HG02571 (cell line): ENCODE measurements around the gene SETBP1.
A peak's percentile ranks its signal among the peaks of the same experiment; 100 is the strongest.

ENCODE experiments used
- ATAC-seq: cut with Tn5 transposase; IDR thresholded peaks from one replicate; pipeline ENCODE4 v1.9.1; 2021; ENCODE audit warnings: mild to moderate bottlenecking, moderate library complexity; ENCODE audit not compliant: unreplicated experiment

The SETBP1 gene

DNA sequence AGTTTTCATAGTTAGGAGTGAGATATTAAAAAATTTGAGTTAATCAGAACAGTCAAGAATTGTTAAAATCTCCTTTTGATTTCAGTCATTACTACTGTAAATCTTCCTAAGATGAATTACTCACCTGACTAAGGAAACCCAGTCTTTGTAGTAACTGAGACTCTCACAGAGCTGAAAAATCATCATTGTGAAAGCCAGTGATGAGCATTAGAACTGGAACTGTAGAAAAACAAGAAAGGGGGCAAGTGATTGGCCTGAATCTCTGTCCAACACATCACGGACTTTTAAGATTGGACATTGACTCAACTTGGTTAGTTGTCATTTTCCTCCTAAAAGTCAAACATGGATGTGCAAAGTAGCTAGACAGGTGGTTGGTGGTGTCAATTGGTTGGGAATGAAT lies 21.9 kb downstream of the SETBP1 start:
- ATAC-seq, result no peak

DNA sequence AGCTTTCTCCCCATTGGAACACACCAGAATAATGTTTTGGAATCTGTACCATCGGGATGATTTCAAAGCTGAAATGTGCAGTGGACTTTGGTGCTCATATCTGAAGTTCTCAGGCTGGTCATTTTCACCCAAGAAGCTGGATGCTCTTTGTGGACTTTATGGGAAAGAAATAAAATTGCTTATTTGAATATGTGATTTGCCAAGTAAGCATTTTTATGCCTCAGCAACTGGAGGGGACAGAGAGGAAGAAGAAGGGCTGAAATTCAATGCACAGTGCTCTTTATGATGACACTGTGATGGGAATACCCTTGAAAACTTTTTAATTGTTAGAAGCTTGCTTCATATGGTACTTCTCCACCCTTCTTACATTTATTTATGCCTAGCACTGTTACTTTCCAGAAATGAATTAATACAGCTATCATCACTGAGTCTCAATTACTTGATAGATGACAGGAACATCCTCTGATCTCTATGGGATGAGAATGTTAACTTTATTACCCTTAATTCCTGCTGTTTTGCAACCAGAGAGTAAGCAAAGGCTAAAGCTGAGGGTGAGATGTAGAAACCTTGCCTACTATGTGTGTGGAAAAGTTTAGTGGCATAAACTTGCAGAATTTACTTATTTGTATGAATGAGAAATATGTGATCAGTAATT lies 23.6 kb downstream of the SETBP1 start:
- no peak for ATAC-seq

DNA sequence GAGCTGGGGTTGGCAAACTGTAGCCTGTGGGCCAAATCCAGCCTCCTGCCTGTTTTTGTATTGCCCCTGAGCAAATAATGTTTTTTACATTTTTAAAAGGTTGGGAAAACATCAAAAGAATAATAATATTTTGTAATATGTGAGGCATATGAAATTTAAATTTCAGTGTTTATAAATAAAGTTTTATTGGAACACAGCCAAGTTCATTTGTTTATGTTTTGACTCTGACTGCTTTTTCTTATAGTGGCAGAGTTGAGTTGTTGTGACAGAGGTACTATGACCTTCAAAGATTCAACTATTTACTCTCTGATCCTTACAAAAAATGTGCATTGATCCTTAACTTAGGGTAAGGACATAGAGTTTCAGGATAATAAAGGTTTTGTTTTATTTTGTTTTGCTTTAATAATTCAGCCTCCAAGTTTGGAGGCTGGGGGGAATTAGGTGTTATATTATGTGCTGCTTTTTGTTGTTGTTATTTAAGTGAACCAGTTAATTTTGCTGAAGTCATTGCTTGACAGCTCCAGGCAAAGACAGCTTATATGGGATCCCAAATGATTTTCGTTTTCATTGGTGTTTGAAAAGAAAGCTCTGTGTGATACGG lies 24.5 kb downstream of the SETBP1 start:
- ATAC-seq, result no peak

DNA sequence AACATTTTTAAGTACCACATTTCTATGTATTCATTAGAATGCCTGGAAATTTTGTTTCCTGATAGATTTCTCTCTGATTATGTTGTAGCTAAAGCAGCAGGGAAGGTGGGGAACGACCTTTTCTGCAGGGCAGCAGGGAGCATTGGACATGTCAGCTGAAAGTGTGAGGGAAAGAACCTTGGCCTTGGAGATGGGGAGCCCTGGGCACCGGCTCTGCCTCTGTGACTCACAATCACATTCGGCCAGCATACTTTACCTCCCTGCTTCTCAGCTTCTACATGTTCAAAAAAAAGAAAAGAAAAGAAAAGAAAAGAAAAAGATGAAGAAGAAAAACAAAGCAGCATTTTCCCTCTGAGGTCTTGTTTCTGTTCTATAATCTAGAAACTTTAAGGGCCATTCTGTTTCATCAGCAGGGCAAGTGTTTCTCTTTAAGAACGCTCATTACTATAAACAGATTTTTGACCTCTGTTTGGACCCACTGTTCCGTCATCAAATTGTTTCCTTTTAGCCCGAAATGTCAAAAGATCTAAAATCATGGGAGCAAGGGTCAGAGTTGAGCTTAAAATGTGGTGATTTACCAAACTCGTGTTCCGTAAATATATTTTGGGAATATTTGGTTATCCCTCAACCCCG lies 27.9 kb downstream of the SETBP1 start:
- no peak for ATAC-seq

DNA sequence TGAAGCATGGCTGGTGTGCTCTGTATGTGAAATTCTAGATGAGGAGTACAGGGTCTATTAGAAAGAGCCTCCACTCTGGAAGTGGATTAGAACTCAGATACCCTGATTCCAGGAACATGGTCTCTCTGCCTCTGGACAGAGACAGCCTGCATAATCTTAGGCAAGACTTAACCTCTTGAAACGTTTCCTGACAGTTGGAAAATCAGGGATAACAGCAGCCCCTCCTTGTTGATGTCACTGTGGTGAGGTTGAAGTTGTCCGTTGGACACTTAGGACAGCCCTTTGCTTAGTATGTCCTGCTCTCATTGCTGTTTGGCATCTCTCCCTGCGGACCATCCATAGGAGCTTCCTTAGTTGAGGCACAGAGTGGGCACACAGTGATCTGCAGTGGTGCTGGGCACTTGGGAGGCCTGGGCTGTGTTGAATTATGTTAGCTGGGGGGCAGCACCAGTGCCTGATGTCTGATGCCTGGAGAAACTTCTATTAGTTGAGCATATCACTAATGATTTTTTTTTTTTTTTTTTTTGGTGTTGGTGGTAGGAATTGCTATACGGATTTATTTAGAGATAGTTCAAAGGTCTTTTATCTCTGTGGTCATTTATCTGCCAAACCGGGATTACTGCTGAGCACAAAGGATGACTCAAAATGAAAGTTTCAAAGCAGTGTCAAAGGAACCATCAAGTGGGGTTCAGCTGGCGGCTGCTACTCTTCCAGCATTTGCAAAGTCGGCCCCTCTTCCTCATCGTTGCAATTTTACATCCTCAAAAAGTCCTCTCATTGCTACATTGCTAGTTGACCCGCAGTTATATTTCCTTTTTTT lies 28.8 kb downstream of the SETBP1 start:
- peak; percentile 96 for ATAC-seq

DNA sequence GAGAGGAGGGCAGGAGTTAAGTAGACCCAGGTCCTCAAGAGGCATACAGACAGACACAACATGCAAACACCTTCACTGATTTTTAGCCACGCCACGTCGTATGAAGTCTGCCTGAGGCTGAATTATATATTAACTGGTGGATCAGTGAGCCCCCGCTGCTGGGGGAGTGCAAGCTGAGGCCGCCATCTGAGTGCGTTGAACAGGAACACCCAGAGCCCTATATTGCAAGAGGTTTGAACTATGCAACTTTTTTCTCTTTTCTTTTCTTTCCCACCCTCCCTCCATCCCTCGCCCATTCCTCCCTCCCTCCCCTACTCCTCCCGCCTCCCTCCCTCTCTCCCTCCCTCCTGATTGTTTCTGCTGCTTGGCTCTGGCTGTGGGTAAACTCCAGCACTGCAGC lies 30.2 kb downstream of the SETBP1 start:
- no peak for ATAC-seq

DNA sequence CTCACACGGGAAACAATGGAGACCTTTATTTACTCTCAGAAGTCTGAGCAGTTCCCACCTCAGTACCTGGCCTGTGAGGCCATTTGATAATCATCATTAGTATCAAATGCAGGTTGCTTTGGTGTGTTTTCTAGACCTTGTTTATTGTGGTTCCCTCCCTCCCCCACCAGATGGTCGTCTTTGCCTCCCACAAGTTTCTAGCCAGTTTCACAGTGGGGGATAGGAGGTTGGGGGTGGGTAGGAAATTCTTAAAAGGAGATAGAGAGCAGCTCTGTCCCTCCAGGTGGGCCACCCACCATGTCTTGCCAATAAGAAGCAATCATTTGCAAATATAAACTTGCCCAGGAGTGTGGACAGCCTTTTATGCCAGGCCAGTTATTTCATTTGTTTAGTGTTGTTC lies 31.3 kb downstream of the SETBP1 start:
- no peak for ATAC-seq

DNA sequence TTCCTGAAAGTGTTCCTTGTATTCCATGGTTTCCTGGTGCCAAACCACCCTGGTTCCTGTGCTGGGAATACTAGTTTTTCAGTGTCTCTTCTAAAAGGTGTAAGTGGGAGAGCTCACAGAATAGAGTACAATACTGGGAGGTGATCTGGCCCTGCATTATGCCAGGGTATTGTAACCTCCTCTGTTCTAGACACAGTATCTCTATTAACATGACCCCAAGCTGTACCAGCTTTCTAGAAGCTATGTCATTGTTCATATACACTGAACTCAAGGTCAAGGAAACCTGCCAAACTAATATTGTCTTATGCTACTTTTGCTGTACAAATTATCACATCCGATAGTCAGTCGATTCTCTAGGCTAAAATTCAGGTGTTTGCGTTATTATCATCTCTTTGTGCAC lies 32.7 kb downstream of the SETBP1 start:
- no peak for ATAC-seq

DNA sequence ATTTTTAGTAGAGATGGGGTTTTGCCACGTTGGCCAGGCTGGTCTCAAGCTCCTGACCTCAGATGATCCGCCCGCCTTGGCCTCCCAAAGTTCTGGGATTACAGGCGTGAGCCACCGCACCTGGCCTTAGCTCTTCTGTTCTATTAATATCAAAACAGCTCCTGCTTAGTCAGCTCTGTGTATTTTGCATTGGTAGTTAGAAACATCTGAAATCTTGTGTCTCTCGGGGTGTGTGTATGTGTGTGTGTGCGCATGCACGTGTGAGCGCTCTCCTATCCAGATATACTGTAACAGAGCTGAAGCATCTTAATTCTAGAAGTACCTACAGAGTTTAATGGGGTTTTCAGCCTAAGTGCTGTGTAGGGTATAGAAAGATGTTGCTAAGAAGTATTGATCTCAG lies 33.7 kb downstream of the SETBP1 start:
- no peak for ATAC-seq

DNA sequence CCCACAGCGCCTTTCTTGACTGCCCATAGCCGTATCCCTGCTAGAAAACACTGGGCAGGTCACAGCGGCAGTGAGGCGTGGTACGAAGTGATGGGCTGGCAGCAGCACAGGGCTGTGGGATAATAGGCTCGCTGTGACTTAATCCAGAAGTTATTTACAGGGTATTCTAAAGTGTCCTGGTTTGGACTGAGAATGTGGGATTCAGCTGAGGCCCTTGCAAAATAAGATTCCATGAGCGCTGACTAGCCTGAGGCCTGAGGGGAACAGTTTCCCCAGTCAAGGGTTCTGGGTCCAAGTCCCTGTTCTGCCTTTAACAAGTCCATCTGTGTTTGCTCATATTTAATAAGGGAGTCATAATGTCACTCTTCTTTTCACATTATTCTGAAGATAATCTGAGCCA lies 34.6 kb downstream of the SETBP1 start:
- ATAC-seq, result no peak

DNA sequence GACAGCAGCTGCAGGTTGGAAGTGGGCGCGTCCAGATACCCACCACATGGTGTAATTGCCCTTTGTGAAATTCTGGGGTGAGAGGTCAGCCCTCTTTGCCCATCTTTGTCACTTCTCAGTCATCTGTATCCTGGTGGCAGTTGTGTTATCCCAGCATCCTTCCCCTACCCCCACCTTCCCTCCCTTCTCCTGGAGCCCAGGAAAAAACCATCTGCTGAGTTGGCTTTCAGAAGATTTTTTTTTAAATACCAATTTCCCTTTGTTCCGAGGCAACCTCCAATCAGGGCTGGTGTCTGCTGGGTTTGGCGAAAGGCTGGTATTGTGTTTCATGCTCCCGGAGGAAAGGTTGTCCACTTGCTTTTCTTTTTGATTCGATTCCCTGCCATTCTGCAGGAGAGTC lies 35.2 kb downstream of the SETBP1 start:
- ATAC-seq, result no peak

DNA sequence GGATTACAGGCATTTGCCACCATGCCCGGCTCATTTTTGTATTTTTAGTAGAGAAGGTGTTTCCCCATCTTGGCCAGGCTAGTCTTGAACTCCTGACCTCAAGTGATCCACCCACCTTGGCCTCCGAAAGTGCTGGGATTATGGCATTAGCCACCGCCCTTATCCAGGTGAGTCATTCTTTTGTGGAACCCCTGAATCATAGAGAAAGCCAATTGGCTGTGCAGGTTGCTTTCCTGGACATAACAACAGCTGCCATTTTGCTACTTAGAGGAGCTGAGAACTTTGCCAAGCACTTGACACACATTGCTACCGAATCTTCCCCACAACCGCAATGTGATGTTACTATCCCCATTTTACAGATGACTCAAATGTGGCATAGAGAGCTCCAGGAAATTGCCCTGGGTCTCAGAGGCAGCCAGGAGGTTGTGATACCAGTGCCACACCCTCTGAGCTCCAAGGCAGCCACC lies 36.0 kb downstream of the SETBP1 start:
- ATAC-seq, result no peak

DNA sequence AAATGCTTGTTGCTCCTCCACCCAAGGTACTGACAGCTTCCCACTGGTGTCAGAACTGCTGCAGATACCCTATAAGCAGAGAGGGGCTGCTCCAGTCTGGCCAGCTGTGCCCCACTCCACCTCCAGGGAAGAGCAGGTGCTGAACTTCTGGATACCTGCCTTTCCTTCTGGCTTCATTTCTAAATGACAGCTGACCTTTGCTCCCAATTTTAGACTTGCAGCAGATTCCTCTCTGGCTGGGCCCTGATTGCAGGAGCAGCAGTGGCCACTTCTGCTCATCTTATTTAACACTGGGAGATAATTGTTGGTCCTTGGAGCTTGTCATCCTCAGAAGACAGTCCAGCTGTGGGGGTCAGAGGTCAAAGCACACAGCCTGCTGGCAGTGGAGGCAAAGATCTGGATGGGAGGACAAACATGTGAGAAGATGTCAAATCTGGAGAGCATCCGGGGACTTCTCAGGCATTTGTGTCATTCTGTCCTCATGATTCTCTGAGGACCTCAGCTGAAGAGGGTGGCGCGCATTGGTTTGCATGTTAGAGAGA lies 38.9 kb downstream of the SETBP1 start:
- ATAC-seq, result no peak

DNA sequence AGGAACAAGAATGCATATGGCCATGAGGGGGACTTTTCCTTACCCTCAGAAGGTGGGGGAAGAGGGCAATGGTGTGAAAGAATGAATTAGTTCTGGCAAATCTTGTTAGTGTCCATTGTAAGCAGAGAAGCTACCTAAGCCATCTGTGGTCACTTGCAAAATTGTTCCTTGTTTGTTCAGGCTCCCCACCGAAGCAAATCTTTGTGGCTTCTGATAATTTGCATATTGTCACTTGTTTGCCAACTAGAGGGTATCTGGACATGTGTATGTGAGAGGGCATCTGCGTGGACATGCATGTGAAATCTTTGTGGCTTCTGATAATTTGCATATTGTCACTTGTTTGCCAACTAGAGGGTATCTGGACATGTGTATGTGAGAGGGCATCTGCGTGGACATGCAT lies 41.1 kb downstream of the SETBP1 start:
- ATAC-seq, result peak; percentile 43

DNA sequence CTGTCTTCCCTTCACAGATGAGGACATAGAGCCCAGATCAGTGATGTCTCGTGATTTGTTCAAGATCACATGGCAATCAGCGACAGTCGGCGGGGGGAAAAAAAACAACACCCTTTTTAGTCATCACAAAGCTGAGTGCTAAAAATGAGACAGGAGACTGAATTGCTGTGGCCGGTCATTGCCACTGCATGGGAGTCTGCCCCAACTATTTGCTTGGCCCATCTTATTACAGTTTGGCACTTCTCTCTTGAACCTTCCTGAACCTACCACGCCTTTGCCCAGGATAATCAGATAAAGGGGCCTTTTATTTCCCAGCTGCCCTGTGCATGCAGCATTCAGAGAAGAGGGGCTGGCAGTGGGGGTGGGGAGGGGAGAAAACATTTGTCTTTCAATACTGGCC lies 42.7 kb downstream of the SETBP1 start:
- ATAC-seq, result peak; percentile 33

DNA sequence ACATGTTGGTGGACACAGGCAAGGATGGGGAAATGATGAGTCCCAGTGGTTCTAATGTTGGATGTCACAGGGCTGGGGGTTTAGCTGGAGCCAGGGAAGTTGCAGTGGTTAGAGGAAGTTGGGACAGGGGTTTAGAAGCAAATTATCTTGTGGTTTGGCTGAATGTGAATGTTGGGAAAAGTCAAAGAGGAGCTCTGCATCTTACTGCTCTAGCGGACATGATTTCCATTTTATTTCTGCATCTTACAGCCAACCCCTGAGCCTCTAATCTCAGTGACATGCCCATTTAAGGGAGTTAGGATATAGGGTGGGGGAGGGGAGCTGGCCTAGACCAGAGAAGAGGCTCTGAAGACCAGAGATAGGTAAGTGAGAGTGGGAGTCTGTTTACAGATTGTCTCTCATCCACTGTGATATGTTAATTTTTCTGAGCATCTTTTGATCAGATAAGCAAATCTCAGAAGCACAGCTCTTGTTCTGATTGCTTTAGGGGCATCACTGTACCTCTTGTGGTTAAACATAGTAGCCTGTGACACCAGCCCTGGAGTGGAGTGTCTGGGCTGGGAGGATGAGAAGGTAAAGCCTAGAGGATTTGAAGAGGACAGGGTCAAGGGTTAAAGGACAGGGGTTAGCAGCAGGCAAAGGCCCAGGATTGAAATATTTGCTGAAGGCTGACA lies 43.6 kb downstream of the SETBP1 start:
- no peak for ATAC-seq

DNA sequence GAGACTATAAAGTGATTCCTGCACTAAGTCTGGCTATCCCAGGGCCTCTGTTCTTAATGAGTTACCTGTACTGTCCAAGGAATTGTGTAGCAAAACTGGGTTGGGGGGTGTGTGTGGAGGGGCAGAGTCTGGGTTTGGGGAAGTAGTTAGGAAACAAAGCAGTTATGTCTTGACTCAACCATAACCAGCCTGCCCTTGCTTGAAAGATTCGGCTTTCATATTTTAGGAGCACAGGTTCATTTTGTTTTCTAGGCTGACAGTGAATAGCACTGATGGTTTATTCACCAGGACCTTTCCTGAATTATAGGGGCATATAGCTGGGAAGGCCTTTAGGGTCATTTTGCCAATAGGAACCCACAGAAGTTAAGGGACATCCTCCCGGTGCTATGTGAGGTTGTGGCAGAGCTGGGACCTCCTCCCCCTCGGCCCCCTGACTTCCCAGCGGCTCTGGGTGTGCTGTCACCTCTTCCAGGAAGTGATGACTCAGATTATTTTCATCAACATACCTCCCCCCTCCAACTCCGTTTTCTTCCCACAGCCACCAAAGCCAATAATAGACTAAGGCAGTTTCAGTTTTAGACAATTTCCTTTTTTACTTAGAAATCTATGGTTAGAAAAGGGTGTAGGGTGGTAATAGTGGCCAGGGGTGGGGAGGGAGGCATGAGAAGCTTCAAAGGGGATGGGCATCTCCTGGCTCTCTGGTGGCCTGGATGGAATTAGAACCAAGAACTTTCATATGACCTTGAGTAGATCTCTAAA lies 44.8 kb downstream of the SETBP1 start:
- peak; percentile 54 for ATAC-seq

DNA sequence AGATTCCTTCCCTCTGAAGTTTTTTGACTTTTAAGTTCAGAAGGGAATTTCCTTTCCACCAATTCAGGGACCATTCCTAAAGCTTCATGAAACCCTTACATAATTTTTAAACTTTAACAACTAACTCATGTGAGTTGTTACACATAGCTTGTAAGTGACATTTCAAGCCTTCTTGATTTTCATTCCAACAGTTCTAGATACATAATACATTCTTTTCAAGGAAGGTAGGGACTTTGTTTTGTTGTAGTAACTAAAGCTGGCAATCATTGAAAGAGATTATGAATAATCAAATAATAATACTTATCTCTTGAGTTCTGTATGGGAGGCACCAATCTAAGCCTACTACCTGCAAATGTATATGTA lies 45.4 kb downstream of the SETBP1 start:
- ATAC-seq, result no peak

DNA sequence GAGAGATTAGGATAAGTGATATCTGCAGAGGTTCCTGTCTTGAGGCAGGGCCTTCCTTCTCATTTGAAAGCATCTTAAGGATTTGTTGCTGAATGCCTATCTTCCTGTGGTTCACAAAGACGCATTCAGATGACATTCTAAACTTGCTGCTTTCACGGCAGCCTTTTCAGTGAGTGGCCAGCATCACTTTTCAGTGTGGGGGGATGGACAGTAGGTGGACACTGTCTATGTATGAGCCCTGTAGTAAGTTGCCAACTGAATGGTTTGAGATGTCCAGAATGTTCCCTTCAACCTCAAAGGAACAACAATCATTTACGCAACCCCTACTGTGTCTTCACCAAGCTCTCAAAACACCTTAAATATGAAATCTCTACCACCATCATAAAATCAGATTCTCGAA lies 46.6 kb downstream of the SETBP1 start:
- no peak for ATAC-seq

DNA sequence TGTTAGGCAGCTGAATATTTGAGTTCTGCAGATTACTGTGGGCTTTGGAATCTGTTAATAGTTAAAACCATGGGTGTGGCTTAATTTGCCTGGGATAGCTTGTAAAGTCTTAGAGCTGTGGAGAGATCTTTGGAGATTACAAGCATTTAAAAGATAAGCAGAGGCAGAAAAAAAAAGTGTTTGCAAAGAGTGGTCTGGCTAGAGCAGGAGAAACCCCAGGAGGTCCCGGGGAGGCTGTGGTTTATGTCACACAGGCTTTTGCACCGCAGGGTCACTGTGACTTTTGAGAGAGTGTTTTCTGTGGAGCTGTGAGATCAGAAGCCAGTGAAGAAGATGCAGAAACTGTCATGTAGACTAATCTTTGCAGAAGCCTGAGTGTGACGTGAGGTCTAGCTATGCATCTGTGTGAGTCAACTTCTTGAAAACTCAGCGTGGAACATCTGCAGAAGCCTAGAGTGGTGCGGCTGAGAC lies 49.0 kb downstream of the SETBP1 start:
- ATAC-seq, result no peak
